ENCODE measurements around the gene PER2. TPM values are rescaled to one million over a fixed set of nuclear protein-coding genes. Genes with fewer than 3 reads are reported as not detected.

PER2 gene
- total RNA-seq, 1 donor from 2014 or later, result 8.4 TPM

DNA sequence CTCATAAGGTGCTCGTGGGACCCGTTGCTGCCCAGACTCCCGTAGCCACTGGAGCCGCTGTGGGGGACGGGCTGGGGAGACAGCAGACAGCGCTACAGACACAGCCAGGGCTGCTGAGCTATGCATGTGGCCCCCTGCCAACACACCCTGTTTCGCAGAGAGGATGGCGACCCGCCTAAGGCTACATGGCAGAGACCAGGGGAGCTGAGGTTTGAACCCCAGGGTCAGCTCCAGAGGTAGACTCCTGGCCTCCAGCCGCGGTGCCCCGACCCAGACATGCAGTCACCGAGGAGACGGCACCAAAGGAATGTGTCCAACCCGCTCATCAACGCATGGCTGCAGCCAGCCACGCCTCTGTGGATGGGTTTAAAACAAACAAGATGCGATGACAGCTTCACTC, 27.5 kb downstream of the PER2 start:
- peaks cover 19 to 30% (median 21%) of the 10 kb centered on the region in 3 donors for H3K4me1 ChIP-seq (ENCODE audit: control insufficient read depth in 3 of 3, insufficient read depth in 3 of 3, low read length in 3 of 3)
- peaks cover 61 to 79% (median 79%) of the 10 kb centered on the region in 3 donors for H3K36me3 ChIP-seq (ENCODE audit: control insufficient read depth in 3 of 3, insufficient read depth in 3 of 3, low read length in 3 of 3)
- no peaks in the 10 kb centered on the region for H3K9me3 ChIP-seq (ENCODE audit: control insufficient read depth in 3 of 3, low read length in 3 of 3)
- H3K27ac ChIP-seq (ENCODE audit: low read depth, low read length), result no peak overlapping the region
- no peak overlapping the region for H3K9ac ChIP-seq (ENCODE audit: low read depth in 1 of 3, low read length in 3 of 3)
- no peaks in the 10 kb centered on the region for H3K27me3 ChIP-seq (ENCODE audit: control insufficient read depth in 3 of 3, insufficient read depth in 3 of 3, low read length in 3 of 3)
- H3K4me3 ChIP-seq (ENCODE audit: low read length in 3 of 3), result no peak overlapping the region

DNA sequence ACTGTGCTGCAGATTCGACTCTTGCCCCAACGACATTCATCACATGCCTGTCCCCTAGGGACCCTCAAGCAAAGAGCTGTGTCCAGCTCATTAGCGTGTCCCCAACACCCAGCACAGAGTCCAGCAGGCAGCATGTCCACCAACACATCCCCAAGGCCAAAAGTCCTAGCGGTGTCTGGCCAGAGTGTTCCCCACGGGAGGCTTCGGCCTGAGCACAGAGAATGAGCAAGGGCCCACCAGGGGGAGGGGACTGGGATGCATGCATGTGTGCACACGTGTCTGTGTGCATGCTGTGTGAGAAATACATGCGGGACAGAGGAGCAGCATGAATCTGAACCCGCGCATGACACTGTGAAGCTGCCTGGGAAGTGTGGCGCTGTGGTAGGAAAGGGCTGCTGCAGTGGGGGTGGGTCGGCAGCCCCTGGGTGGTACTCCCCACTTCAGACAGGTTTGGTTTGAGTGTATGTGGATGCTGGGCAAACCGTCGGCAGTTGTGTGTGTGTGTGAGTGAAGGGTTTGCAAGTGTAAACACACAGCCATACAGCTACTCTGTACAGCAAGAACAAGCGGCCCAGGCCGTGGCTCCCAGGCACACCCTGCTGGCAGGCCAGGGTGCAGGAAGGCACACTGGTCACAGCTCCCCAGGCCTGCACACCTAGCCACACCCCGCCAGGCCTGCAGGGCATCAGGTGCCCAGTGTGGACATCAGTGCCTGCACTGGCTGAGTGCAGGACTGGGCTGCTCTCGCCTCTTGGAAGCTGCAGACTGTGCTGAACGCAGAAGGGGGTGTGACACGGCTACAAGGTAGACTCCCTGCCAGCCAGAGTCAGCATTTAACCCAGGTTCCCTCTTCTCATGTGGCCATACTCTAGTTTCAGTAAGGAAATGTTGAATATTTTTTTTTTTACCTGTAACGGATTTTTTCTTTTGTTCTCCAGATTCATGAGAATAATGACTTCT, 29.1 kb downstream of the PER2 start:
- Histone ChIP-seq H3K9ac (ENCODE audit: low read depth in 1 of 3, low read length in 3 of 3) (peak overlapping the region in 1 of 3 donors; percentile 16), H3K4me3 (ENCODE audit: low read length in 3 of 3) (no peak overlapping the region), H3K27me3 (ENCODE audit: control insufficient read depth in 3 of 3, insufficient read depth in 3 of 3, low read length in 3 of 3) (no peaks in the 10 kb centered on the region), H3K27ac (ENCODE audit: low read depth, low read length) (no peak overlapping the region), H3K4me1 (ENCODE audit: control insufficient read depth in 3 of 3, insufficient read depth in 3 of 3, low read length in 3 of 3) (peaks cover 19 to 30% (median 21%) of the 10 kb centered on the region in 3 donors), H3K9me3 (ENCODE audit: control insufficient read depth in 3 of 3, low read length in 3 of 3) (no peaks in the 10 kb centered on the region), H3K36me3 (ENCODE audit: control insufficient read depth in 3 of 3, insufficient read depth in 3 of 3, low read length in 3 of 3) (peaks cover 70 to 84% (median 84%) of the 10 kb centered on the region in 3 donors)

DNA sequence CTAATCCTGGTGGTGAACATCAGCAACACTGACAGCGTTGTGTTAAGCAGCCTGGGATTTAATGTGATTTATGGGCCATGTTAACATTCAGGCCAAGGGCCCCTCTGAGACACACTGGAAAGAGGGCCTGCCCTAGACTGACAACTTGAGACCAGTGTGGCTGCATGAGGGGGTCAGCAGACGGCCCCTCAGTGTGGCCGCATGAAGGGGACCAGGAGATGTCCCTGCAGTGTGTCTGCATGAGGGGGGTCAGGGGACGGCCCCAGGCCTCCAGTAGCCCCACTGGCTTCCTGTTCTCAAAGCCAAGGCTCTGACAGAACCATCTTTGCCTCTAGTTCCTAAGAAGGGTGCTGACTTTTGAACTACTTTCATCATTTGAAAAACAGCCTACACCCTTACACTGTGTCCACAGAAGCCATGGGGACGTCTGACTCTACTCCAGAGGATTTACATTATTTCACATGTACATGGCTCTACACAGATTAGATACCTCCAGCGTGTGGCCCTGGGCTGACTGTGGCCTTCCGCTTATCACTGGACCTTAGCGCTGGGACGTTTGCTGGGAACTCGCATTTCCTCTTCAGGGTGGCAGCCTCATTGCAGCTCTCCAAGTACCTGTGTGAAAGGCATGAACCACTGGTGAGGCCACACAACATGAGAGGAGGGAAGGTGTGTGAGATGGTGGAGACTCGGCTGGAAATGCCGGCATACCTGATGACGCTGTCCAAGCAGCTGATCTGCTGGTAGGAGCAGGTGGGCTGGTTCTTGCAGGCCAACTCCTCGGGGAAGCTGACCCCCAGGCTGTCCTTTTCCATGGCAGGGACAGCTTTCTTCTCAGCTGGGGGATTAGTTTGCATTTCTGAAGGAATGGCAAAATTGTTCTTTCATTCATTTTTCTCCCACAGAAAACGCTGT, 30.4 kb downstream of the PER2 start:
- Histone ChIP-seq H3K9me3 (ENCODE audit: control insufficient read depth in 3 of 3, low read length in 3 of 3) (no peaks in the 10 kb centered on the region), H3K4me3 (ENCODE audit: low read length in 3 of 3) (no peak overlapping the region), H3K4me1 (ENCODE audit: control insufficient read depth in 3 of 3, insufficient read depth in 3 of 3, low read length in 3 of 3) (peaks cover 8 to 18% (median 12%) of the 10 kb centered on the region in 3 donors), H3K36me3 (ENCODE audit: control insufficient read depth in 3 of 3, insufficient read depth in 3 of 3, low read length in 3 of 3) (peaks cover 82 to 90% (median 86%) of the 10 kb centered on the region in 3 donors), H3K27me3 (ENCODE audit: control insufficient read depth in 3 of 3, insufficient read depth in 3 of 3, low read length in 3 of 3) (no peaks in the 10 kb centered on the region), H3K27ac (ENCODE audit: low read depth, low read length) (no peak overlapping the region), H3K9ac (ENCODE audit: low read depth in 1 of 3, low read length in 3 of 3) (no peak overlapping the region)

- H3K4me1 ChIP-seq (ENCODE audit: control insufficient read depth in 3 of 3, insufficient read depth in 3 of 3, low read length in 3 of 3), result peaks cover 0 to 8% (median 2%) of the 10 kb centered on the region in 3 donors
- no peaks in the 10 kb centered on the region for H3K9me3 ChIP-seq (ENCODE audit: control insufficient read depth in 3 of 3, low read length in 3 of 3)
- peak overlapping the region in 1 of 3 donors; percentile 45 for H3K9ac ChIP-seq (ENCODE audit: low read depth in 1 of 3, low read length in 3 of 3)
- H3K4me3 ChIP-seq (ENCODE audit: low read length in 3 of 3), result no peak overlapping the region
- H3K36me3 ChIP-seq (ENCODE audit: control insufficient read depth in 3 of 3, insufficient read depth in 3 of 3, low read length in 3 of 3), result peaks cover 84 to 90% (median 88%) of the 10 kb centered on the region in 3 donors
- H3K27ac ChIP-seq (ENCODE audit: low read depth, low read length), result no peak overlapping the region
- H3K27me3 ChIP-seq (ENCODE audit: control insufficient read depth in 3 of 3, insufficient read depth in 3 of 3, low read length in 3 of 3), result no peaks in the 10 kb centered on the region
Observed at GRCh38 chr2:238256594-238257104, 31.8 kb downstream of the PER2 start.

- no peak overlapping the region for H3K27ac ChIP-seq (ENCODE audit: low read depth, low read length)
- H3K27me3 ChIP-seq (ENCODE audit: control insufficient read depth in 3 of 3, insufficient read depth in 3 of 3, low read length in 3 of 3), result no peaks in the 10 kb centered on the region
- H3K9ac ChIP-seq (ENCODE audit: low read depth in 1 of 3, low read length in 3 of 3), result no peak overlapping the region
- peaks cover 85 to 89% (median 88%) of the 10 kb centered on the region in 3 donors for H3K36me3 ChIP-seq (ENCODE audit: control insufficient read depth in 3 of 3, insufficient read depth in 3 of 3, low read length in 3 of 3)
- H3K9me3 ChIP-seq (ENCODE audit: control insufficient read depth in 3 of 3, low read length in 3 of 3), result no peaks in the 10 kb centered on the region
- no peak overlapping the region for H3K4me3 ChIP-seq (ENCODE audit: low read length in 3 of 3)
- H3K4me1 ChIP-seq (ENCODE audit: control insufficient read depth in 3 of 3, insufficient read depth in 3 of 3, low read length in 3 of 3), result peaks cover 0 to 8% (median 2%) of the 10 kb centered on the region in 3 donors
Observed at GRCh38 chr2:238256111-238256510, 32.3 kb downstream of the PER2 start.

- Histone ChIP-seq H3K4me1 (ENCODE audit: control insufficient read depth in 3 of 3, insufficient read depth in 3 of 3, low read length in 3 of 3) (peaks cover 0 to 8% (median under 1%) of the 10 kb centered on the region in 3 donors), H3K27me3 (ENCODE audit: control insufficient read depth in 3 of 3, insufficient read depth in 3 of 3, low read length in 3 of 3) (no peaks in the 10 kb centered on the region), H3K9me3 (ENCODE audit: control insufficient read depth in 3 of 3, low read length in 3 of 3) (no peaks in the 10 kb centered on the region), H3K36me3 (ENCODE audit: control insufficient read depth in 3 of 3, insufficient read depth in 3 of 3, low read length in 3 of 3) (peaks cover 86 to 89% (median 88%) of the 10 kb centered on the region in 3 donors), H3K27ac (ENCODE audit: low read depth, low read length) (no peak overlapping the region), H3K9ac (ENCODE audit: low read depth in 1 of 3, low read length in 3 of 3) (no peak overlapping the region), H3K4me3 (ENCODE audit: low read length in 3 of 3) (no peak overlapping the region)
Observed at GRCh38 chr2:238255636-238256035, 32.8 kb downstream of the PER2 start.

- Histone ChIP-seq H3K9me3 (ENCODE audit: control insufficient read depth in 3 of 3, low read length in 3 of 3) (no peaks in the 10 kb centered on the region), H3K4me3 (ENCODE audit: low read length in 3 of 3) (no peak overlapping the region), H3K9ac (ENCODE audit: low read depth in 1 of 3, low read length in 3 of 3) (no peak overlapping the region), H3K27ac (ENCODE audit: low read depth, low read length) (no peak overlapping the region), H3K4me1 (ENCODE audit: control insufficient read depth in 3 of 3, insufficient read depth in 3 of 3, low read length in 3 of 3) (peaks cover 0 to 11% (median 3%) of the 10 kb centered on the region in 3 donors), H3K27me3 (ENCODE audit: control insufficient read depth in 3 of 3, insufficient read depth in 3 of 3, low read length in 3 of 3) (no peaks in the 10 kb centered on the region), H3K36me3 (ENCODE audit: control insufficient read depth in 3 of 3, insufficient read depth in 3 of 3, low read length in 3 of 3) (peaks cover 89 to 91% (median 91%) of the 10 kb centered on the region in 3 donors)
Observed at GRCh38 chr2:238255151-238255551, 33.3 kb downstream of the PER2 start.

- Histone ChIP-seq H3K36me3 (ENCODE audit: control insufficient read depth in 3 of 3, insufficient read depth in 3 of 3, low read length in 3 of 3) (peaks cover 90 to 94% (median 92%) of the 10 kb centered on the region in 3 donors), H3K4me1 (ENCODE audit: control insufficient read depth in 3 of 3, insufficient read depth in 3 of 3, low read length in 3 of 3) (peaks cover 3 to 18% (median 9%) of the 10 kb centered on the region in 3 donors), H3K9ac (ENCODE audit: low read depth in 1 of 3, low read length in 3 of 3) (no peak overlapping the region)
Observed at GRCh38 chr2:238254095-238254723, 34.2 kb downstream of the PER2 start.

More at GRCh38 chr2:238254095-238254723, 34.2 kb downstream of the PER2 start:
- Histone ChIP-seq H3K9me3 (ENCODE audit: control insufficient read depth in 3 of 3, low read length in 3 of 3) (no peaks in the 10 kb centered on the region), H3K4me3 (ENCODE audit: low read length in 3 of 3) (no peak overlapping the region), H3K27me3 (ENCODE audit: control insufficient read depth in 3 of 3, insufficient read depth in 3 of 3, low read length in 3 of 3) (no peaks in the 10 kb centered on the region), H3K27ac (ENCODE audit: low read depth, low read length) (no peak overlapping the region)
